DND-41 (cell line): ENCODE data around the gene C1orf105.

Experiments used
- EZH2 ChIP-seq: IDR thresholded peaks from 3 replicates; pipeline ENCODE4 v1.6.1; 2012; ENCODE audit warnings: borderline replicate concordance, low read depth, mild to moderate bottlenecking, moderate library complexity, low read length, inconsistent platforms; ENCODE audit not compliant: severe bottlenecking
- TF ChIP-seq, protein P1 (sequence below): IDR thresholded peaks from 2 replicates; pipeline ENCODE4 v1.5.1; 2012; ENCODE audit warnings: borderline replicate concordance, low read length, moderate library complexity, mild to moderate bottlenecking; ENCODE audit not compliant: poor library complexity, severe bottlenecking; ENCODE audit errors: extremely low read depth

DNA sequence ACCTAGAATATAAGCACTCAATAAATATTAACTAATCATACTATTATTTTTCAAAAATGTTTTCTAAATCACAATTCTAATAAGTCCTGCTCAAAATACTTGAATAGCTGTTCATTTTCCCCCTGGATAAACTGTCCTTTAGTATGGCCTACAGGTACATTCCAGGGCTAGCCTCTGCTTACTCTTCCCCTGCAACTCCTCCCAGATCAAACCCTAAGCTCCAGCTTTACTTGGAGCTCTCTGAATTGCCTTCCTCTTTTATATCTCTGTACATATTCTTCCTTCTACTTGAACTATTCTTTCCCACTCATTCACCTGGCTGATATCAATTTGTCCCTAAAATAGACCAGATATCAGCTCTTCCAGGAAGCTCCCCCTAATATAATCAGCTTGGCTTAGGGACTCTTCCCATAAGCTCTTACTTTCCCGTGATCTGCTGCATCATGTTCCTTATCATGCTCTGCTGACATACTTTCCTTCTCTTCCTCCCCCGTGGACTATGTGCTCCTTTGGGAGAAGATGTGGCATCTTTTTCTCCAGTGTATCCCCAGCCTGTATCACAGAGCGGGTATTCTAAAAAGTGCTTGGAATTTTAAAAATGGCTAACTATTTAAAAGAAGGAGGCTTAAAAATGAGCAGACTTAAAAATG lies 66.4 kb downstream of the C1orf105 start:
- TF ChIP-seq, protein P1, sequence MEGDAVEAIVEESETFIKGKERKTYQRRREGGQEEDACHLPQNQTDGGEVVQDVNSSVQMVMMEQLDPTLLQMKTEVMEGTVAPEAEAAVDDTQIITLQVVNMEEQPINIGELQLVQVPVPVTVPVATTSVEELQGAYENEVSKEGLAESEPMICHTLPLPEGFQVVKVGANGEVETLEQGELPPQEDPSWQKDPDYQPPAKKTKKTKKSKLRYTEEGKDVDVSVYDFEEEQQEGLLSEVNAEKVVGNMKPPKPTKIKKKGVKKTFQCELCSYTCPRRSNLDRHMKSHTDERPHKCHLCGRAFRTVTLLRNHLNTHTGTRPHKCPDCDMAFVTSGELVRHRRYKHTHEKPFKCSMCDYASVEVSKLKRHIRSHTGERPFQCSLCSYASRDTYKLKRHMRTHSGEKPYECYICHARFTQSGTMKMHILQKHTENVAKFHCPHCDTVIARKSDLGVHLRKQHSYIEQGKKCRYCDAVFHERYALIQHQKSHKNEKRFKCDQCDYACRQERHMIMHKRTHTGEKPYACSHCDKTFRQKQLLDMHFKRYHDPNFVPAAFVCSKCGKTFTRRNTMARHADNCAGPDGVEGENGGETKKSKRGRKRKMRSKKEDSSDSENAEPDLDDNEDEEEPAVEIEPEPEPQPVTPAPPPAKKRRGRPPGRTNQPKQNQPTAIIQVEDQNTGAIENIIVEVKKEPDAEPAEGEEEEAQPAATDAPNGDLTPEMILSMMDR: no peak
- no peak for TF ChIP-seq EZH2
